ENCODE measurements around the gene KCNQ1. TPM values are rescaled to one million over a fixed set of nuclear protein-coding genes. Genes with fewer than 3 reads are reported as not detected.

Gene KCNQ1
- total RNA-seq, 1 experiment from 2014 or later = 2.3 TPM

DNA sequence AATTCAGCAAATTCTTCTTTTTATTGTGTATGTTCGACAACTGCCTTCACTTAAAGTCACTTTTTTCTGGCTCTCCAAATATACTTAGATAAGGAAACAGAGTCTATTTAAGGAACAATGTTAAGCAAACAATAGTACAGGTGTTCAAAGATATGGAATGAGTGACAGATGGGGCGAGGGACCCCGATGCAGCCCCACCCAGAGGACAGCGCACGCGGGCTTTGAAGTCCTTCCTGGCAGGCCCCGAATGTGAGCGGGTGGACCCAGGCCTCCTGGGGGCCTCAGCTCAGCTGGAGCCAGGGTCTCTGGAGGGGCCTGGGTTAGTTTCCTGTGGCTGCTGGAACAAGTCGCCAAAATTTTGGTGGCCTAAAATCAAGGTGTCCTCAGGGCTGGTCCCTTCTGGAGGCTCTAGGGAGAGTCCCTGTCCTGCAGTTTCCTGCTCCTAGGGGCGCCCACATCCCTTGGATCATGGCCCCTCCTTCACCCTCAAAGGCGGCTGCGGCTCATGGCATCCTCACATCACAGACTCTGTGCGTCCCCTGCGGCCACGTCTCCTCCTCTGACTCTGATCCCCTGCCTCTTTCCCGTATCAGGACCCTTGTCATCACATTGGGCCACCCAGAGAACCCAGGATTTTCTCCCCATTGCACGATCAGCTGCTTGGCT is 295.6 kb downstream of the KCNQ1 start:
- no peak overlapping the region for H3K4me3 Mint-ChIP-seq

More for the DNA sequence above, 295.6 kb downstream of the KCNQ1 start:
- no peak for DNase-seq
- H2BK5ac ChIP-seq (ENCODE audit: insufficient read length, low read length) = no peak overlapping the region
- H2AK5ac ChIP-seq (ENCODE audit: insufficient read length, low read length) = no peak overlapping the region
- no peaks in the 10 kb centered on the region for H3K79me2 ChIP-seq (ENCODE audit: insufficient read depth, low read length)
- H3K56ac ChIP-seq (ENCODE audit: insufficient read length, low read depth, low read length) = no peak overlapping the region
- peaks cover 89% of the 10 kb centered on the region for H3K27me3 Mint-ChIP-seq (ENCODE audit: low read depth)
- H2BK120ac ChIP-seq (ENCODE audit: low read depth, low read length, poor library complexity, severe bottlenecking) = no peak overlapping the region
- no peak overlapping the region for H4K91ac ChIP-seq (ENCODE audit: insufficient read length, low read depth, low read length)
- no peak overlapping the region for H3K9ac ChIP-seq (ENCODE audit: extremely low read depth, insufficient read length, low read length)
- no peaks in the 10 kb centered on the region; the same call in 1 of the 2 replicates for H3K27me3 ChIP-seq (ENCODE audit: insufficient read depth, low read length)
- H4K20me1 ChIP-seq (ENCODE audit: control insufficient read depth, insufficient read depth, insufficient read length) = no peaks in the 10 kb centered on the region
- H3K9me3 ChIP-seq (ENCODE audit: control insufficient read depth, low read depth, low read length) = no peaks in the 10 kb centered on the region
- H4K5ac ChIP-seq (ENCODE audit: insufficient read length, low read depth, low read length) = no peak overlapping the region
- no peak overlapping the region for H2BK15ac ChIP-seq (ENCODE audit: low read depth, low read length)
- H3K9me3 Mint-ChIP-seq = peaks cover 2 to 3% of the 10 kb centered on the region in 2 experiments; a peak in 3 of 5 replicates
- H3K4me2 ChIP-seq (ENCODE audit: insufficient read depth, insufficient read length, low read length) = no peak overlapping the region
- no peak overlapping the region for H2AFZ ChIP-seq (ENCODE audit: low read length)
- H3K23me2 ChIP-seq (ENCODE audit: insufficient read length, low read depth, low read length, poor library complexity, severe bottlenecking) = no peaks in the 10 kb centered on the region
- TF ChIP-seq, protein P1, sequence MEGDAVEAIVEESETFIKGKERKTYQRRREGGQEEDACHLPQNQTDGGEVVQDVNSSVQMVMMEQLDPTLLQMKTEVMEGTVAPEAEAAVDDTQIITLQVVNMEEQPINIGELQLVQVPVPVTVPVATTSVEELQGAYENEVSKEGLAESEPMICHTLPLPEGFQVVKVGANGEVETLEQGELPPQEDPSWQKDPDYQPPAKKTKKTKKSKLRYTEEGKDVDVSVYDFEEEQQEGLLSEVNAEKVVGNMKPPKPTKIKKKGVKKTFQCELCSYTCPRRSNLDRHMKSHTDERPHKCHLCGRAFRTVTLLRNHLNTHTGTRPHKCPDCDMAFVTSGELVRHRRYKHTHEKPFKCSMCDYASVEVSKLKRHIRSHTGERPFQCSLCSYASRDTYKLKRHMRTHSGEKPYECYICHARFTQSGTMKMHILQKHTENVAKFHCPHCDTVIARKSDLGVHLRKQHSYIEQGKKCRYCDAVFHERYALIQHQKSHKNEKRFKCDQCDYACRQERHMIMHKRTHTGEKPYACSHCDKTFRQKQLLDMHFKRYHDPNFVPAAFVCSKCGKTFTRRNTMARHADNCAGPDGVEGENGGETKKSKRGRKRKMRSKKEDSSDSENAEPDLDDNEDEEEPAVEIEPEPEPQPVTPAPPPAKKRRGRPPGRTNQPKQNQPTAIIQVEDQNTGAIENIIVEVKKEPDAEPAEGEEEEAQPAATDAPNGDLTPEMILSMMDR (conservative IDR thresholded peaks at IDR 0.05) = no peak
- H3K23ac ChIP-seq (ENCODE audit: insufficient read length, low read depth, low read length) = no peak overlapping the region
- no peak overlapping the region for H3K14ac ChIP-seq (ENCODE audit: insufficient read depth, low read length)
- no peaks in the 10 kb centered on the region; a peak in 2 of 7 replicates for H3K36me3 Mint-ChIP-seq (ENCODE audit: insufficient read depth in 1 of 3, low read depth in 3 of 3)
- no peaks in the 10 kb centered on the region for H3K4me1 ChIP-seq (ENCODE audit: insufficient read depth, low read length)
- peaks cover 0 to 8% of the 10 kb centered on the region in 2 experiments; a peak in 2 of 4 replicates for H3K4me1 Mint-ChIP-seq
- no peak overlapping the region for H3K4ac ChIP-seq (ENCODE audit: low read depth, low read length)
- H4K8ac ChIP-seq (replicated peaks; ENCODE audit: insufficient read length, low read depth, low read length) = no peak overlapping the region
- H2BK12ac ChIP-seq (ENCODE audit: insufficient read length, low read depth, low read length) = no peak overlapping the region
- no peak overlapping the region for H3K27ac Mint-ChIP-seq
- WGBS (ENCODE audit: extremely low coverage, insufficient read length, low lambda C conversion rate) = no CpG with 5 or more reads among the region's 17 CpGs
- H3K79me1 ChIP-seq (ENCODE audit: insufficient read depth, low read depth, low read length, poor library complexity, severe bottlenecking) = no peaks in the 10 kb centered on the region
- no peak overlapping the region for H3K18ac ChIP-seq (ENCODE audit: insufficient read length, low read depth, low read length)
- no peak overlapping the region for H2BK20ac ChIP-seq (ENCODE audit: low read depth, low read length, poor library complexity, severe bottlenecking)
- no peak overlapping the region for H3T11ph ChIP-seq (ENCODE audit: low read length)
- H3K27ac ChIP-seq (ENCODE audit: insufficient read length, low read depth, low read length) = no peak overlapping the region

Data from H9 (cell line).